Measurements from ENCODE around the gene MEF2D.
A peak's percentile ranks its signal among the peaks of the same experiment; 100 is the strongest.

MEF2D gene

DNA sequence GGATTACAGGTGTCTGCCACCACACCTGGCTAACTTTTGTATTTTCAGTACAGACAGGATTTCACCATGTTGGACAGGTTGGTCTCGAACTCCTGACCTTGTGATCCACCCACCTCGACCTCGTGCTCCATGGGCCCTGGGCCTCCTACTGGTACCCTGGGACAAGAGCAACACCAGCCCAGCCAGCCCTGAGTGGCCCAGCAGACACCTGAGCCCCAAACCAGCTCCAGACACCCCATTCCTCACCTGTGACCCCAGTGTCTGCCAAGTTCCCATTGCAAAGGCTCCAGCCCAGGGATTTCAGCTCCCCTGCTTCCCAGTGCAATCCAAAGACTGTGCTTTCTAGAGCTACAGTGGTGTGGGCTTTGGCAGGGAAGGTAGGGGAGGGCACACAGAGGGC is 14.6 kb downstream of the MEF2D start:
- no peak for DNase-seq

DNA sequence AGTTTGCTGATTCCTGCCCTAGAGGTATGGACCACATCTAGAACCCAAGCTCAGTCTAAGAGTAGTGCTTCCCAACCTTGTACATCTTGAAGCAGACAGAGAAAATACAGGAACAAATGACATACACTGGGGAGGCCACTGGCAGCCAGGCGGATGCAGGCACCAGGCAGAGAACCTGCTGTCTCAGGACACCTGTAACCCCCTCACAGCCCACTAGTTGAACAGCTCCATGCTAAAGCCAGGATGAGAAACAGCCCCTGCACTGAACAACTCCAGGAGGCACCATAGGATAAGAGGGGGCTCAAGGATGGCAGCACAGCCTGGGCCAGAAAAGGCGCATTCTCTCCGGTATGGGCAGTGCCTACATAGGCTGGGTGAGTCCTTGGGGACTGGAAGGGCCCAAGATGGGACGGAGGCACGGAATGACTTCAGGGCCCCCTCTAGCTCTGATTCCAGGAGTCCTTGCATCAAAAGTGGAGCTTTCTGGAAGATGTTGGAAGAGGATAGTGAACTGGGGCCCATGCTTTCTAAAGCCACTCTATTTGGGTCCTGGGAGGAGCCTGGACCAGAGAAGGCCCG is 16.0 kb downstream of the MEF2D start:
- DNase-seq: no peak

DNA sequence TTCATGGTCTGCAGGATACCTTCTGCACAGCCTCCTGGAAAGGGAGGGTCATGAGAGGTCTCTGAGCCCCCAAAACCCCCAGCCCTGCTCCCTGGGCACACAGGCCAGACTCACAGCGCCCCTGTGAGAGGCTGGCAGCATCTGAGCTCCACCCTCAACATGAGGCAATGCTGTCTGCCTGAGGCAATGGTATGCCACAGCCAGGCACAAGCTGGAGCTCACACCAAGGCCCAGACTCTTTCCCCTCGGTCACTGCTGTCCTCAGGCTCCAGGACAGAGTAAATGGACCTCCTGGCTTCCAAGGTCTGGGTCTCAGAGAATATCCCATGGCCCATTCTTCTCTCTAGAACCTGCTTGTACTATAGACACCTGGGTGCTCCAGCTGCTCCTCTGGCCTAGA is 17.2 kb downstream of the MEF2D start:
- DNase-seq: no peak

DNA sequence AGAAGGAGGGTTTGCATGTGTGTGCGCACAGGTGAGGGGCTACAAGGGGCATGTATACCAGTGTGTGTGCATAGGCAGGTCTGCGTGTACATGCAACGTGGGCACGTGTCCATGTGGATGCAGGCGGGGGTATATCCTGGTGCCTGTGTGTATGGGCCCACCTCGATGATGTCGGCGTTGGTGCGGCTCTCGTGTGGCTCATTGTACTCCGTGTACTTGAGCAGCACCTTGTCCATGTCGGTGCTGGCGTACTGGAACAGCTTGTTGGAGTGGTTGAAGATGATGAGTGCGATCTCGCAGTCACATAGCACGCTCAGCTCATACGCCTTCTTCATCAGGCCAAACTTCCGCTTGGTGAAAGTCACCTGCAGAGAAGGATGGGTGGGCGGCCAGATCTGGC is 18.3 kb downstream of the MEF2D start:
- no peak for DNase-seq

DNA sequence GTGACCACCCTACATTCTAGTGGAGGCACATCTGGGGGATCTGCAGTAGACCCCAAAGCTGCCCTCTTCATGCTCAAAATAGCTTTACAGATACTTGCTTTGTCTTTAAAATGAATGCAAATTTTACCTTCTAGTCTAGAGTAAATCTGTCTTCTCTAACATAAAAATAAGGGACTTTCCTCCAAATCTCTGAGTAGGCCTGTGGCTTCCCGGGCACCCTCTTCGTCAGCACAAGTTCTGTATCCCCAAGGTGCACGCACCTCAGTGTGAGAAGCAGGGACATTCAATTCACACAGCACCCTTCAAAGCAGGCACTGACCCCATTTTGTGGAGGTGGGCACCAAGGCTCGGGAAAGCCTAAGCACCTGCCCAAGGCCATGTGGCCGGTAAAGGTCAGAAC is 19.0 kb downstream of the MEF2D start:
- DNase-seq: no peak

DNA sequence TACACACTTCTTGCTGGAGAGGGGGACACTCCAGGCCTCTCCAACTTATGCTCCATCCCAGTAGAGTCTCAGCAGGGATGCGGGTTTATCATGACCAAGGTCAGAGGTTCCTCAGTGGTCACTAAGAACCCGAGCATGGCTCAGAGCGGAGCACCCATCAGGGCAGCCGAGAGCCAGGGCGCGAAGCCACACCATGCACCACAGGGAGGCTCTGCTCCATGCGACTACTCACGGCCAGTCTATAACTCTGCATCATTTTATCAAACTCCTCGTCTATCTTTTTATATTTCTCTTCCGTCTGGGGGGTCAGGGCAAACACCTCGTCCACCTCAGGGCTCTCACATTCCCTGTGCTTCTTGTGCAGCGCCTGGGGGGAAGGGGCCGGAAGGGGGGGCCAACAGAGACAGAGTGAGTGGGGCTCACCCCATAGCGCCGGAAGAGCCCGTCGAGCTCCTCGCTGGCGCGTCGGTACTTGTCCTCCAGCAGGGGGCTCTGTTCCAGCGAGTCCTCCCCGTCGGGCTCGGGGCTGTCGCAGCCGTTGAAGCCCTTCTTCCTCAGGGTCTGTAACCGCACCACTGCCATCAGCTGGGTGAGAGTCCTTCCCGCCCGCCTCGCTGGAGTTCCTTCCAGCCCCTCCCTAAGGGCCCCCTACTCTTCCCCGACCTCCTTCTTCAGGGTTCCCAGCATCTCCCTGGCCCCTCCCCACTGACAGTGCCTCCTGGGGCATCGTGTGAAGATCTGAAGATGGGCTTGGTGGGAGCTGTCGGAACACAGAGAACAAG is 20.0 kb downstream of the MEF2D start:
- peak in 1 of 2 experiments; percentile 18 for DNase-seq

DNA sequence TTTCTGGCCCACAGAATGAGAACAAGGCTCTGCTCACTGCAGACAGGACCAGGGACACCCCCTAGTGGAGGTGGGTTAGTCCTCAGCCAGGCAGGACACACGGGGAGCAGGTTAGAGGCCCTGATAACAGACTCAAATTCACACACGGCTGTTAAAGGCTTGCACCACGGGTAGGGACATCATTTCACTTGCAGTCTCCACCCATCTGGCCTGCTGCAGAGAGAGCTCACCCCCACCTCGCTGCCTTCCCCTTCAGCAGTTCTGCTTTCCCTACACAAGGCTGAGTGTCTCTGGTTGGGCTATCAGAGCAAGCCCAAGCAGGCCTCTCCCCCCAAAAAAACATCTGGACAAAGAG is 20.6 kb downstream of the MEF2D start:
- no peak for DNase-seq

DNA sequence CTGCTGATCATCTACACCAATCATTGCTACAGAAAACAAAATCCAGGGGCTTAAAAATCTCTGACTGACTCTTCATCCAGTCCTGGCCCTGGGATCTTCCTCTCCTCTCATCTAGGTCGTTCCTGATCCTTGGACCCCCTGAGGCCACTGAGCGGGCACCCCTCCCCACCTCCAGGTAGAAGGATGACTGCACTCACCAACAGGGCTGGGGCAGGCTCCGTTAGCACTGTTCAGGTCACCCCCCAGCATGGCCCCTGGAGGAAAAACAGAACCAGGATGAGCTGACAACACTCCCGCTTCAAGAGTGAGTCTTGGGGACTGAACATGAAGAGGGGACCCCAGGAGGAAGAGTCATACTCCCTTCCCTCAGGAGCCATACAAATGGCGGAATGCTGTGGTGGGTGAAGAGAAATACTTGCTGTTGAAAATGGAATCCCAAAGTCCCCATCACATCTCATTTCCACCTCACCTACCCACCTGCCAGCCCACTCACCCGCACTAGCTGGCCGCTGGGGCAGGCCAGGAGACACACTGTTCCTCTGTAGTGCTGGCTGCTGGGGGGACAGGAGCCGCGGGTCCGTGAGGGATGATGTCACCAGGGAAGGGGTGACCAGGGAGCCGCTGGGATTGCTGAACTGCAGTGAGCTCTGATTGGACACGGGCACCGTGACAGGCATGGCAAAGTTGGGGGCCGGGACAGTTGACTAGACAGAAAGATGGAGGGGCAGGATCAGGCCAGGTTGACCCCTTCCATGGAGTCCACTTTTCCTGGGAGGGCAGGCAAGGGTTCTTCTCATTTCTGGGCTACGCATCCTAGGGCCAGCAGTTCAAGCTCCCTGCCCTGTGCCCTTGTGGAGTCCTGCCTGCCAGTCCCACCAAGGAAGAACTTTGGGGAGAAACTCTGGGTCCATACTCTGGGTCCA is 21.2 kb downstream of the MEF2D start:
- no peak for DNase-seq

DNA sequence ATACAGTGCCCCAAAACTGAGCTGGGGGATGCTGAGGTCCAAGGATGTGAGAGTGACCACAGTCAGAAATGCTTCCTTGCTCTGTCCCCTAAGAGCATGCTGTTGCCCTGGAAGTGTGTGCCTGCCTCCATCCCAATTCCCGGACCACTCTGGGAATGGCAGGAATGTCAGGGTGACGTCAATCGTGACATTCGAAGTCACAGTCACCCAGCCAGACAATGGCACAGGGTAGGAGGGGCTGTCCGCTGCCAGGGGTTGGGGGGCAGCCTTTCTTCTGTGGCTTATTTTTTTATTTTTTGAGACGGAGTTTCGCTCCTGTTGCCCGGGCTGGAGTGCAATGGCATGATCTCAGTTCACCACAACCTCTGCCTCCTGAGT is 22.3 kb downstream of the MEF2D start:
- DNase-seq: no peak

DNA sequence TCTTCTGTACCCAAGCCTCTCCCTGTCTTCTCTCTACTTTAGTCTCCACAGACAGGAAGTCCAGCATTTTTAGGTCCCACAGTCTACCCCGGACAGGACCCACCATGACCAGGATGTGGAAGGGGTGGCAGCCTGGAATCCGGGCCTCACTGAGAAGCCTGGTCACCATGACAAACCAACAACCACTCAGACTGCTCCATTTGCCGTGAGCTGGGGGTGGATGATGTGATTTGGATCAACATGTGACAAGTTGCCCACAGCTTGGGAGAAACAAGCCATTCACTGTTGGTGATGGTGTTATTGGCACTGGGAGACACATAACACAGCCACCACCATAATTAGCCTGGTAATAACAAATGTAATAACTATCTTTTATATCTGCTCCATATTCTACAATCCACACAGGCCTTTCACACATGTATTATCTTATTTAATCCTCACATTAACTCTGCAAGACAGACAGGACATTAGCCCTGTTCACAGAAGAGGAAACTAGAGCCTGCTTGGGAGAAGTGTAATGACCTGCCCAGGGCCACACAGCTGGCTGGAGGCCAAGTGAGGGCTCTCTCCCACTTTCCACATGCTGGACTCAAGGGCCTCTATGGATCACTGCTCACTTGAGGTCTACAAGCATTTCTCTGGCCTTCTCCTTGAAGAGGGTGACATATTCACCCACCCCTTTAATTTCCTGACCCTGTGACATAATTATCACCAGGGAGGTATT is 22.9 kb downstream of the MEF2D start:
- no peak for DNase-seq

DNA sequence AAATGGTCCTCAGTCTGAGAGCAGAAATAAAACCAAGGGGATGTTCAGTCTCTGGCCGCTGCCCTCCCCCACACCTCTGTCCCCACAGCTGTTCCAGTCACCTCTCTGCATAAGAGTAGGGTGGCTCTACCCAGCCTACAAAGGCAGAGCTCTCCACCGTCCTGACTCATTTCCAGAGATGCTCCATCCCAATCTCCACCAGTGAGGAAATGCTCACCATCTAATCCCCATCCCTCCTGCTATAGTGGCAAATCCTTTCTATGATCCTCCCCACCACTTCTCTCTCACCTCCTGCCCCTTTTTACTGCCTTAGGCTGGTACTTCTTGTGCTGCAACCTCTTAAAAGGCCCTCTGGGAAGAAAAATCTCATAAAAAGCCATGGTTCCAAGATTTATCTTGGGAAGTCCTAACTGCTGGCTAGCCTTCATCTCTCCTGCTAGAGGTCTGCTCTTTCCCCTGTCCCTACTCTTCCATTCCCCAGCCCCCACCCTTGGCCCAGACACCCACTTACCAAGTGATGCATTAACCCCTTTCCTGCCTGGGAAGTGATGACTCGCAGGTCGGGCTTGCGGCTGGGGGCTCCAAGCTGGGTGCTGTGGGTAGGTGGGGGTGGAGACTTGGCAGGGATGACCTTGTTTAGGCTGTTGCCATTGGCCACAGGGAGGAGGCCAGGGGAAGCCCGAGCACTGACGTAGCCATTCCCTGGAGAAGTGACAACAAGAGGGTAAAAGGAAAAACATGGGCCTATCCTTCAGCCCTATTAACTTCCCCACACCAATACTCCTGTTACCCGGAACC is 23.9 kb downstream of the MEF2D start:
- DNase-seq: no peak

DNA sequence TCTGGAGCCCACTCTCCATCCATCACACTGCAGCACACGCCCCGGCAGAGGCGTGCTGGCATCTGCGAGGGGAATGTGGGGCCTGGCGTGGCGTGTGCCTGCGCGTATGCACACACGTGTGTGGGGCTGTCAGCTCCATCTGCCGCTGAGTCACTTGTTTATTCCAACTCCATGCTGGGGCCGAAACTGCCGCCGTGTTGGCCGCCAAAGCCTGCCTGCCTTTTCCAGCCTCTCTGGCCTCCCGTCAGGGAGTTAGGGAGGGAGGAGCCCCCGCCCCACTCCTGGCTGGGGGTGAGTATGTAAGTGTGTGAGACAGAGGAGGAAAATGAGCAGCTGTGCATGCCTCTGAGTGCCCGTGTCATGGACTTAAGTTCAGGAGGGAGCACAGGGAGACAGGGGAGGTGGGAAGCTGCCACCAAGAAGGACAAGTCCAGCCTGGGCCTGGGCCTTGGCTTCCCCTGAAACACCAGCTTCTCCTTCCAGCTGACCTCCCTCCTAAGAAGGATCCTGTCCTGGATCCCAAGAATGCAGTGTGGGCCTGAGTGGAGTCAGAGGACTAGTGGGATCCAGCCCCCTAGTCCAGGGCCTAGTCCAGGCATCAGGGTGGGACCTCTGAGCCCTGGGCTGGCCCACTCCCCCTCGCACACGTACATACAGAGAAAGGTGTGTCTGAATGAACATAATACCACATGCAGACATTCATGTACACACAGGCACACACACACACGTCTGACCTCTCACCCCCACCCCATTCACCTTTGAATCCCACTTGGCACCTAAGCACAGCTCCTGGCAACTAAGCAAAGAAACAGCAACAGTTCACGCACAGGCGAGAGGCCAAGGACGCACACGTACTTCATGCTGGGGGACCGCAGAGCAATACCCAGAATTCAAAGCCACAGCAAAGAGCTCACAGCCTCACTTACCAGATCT is 24.7 kb downstream of the MEF2D start:
- DNase-seq: no peak

DNA sequence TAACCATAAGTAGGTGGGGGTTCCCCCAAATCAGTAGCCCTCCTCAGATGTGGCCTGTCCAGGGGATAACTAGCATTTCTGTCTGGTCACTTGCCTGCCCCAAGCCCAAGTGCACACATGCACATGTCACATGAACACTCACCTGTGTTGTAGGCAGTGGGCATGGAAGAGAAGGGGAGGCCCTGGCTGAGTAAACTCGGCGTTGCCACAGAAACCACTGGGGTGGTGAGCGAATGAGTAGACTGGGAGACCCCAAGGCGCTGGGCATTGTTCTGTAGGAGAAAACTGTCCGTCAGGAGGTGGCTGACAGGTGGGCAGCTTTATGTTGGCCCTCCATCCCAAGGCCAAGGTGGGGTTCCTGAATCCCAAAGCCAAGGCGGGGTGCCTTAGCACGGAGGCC is 25.6 kb downstream of the MEF2D start:
- no peak for DNase-seq

DNA sequence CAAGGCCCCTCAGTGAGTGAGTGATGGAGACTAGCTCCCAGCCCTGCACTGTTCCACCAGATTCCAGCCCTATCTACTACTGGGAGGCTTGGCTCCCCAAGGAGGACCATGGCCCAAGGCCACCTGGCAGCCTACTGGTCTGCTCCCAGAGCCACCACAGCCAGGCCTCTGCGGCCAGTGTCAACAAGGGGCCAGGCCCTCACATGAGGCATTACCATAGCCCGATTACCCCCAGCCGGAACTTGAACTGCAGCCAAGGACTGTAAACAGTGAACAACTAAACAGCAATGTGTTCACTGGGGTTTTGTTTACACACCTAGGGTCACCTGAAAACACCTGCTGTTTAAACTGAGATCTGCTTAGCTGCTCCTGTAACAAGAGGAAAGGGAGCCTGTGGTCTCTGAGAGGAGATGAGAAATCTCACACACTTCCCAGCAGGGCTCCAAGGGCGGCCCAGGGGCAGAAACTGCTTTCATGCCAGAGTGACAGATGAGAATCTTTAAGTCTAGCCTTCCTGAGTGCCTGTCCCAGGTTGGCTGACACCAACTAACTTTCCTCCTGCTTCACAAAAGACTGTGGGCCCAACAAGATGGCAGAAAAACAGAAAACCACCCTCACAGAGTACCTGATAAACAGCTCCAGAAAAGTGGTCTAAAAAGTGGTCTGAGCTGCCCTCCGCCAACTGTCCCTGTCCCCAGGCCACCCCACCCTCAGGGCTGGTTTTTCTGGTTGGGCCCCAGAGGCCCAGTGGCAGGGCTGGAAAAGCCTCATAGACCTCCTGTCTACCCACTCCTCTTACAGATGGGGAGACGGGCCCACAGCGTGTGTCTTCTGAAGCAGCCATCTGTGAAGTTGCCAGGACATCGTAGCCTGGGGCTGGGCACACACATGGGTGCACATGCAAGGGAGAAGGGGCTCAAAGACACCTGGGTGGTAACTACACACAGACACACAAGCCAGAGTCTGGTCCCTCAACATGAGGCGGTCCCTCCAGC is 28.8 kb downstream of the MEF2D start:
- peak in 1 of 2 experiments; percentile 49 for DNase-seq

DNA sequence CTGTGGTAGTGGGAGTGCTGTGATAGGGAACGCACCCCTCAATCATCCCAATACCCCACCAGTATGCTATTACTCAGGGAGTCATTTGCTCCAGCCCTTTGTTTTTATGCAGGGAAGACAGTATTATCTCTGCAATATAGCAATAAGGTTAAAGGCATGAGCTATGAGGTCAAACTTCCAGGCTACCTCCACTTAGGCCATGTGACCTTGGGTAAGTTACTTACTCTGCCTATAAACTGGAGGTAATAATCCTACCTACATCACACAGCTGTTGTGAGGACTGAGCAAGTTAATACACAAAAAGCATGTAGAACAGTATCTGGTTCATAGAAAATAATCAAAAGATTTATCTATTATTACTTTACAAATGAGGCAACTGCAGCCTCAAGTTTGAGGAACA is 30.1 kb downstream of the MEF2D start:
- no peak for DNase-seq

DNA sequence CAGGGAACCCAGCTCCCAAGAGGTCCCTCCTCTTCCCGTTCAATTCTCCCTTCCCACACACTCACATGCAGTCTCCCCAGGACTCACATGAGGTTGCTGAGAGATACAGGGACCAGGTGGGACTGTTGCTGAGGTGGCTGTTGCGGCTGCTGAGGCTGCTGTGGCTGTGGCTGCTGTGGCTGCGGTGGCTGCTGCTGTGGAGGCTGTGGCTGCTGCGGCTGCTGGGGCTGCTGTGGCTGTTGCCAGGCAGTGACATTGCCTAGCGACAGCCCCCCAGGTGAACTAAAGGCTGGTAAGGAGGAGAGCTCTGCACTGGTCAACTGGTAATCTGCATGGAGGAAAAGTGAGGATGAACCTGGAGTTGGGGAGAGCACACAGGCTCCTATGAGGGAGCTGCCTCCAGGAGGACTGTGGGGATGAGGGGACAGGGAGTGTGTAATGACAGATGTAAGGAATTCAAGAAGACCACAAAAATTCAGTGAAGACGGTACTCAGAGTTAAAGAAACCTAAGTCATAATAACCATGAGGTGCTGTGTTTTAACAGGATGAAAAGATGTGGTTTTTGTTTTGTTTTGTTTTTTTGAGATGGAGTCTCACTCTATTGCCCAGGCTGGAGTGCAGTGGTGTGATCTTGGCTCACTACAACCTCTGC is 31.8 kb downstream of the MEF2D start:
- no peak for DNase-seq

DNA sequence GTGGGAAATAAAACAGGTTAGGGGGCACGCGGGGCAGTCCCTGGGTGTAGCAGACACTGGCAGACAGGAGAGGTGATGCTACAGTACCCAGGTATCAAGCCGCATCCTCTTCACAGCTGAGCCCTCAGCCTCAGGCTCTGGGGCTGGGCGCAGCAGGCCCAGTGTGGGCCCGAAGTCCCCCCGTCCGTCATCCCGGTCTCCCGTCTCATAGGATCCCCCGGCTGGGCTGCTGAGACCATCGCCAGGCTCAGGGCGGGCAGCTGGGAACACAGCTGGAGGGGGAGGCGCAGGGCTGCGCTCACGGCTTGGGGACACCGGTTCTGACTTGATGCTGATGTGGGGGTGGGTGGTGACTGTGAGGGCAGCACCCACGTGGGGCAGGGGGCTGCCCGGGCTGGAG is 32.7 kb downstream of the MEF2D start:
- DNase-seq: no peak

DNA sequence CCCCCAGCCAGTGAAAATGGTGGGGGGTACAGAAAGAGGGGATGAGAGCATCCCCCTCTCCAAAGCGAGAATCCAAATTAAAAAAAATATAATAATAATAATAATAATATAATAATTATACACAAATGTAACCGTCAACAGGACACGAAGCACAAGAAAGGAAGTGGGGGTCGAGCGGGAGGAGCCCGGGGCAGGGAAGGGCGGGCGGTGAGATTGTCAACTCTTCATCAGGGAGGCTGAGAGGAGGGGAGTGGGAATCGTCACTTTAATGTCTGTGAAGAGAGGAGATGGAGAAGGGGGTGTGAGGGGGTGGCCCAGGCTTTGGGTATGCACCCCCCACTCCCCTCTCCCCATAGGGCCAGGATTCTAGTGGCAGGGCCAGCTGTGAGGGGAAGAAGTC is 33.2 kb downstream of the MEF2D start:
- no peak for DNase-seq

DNA sequence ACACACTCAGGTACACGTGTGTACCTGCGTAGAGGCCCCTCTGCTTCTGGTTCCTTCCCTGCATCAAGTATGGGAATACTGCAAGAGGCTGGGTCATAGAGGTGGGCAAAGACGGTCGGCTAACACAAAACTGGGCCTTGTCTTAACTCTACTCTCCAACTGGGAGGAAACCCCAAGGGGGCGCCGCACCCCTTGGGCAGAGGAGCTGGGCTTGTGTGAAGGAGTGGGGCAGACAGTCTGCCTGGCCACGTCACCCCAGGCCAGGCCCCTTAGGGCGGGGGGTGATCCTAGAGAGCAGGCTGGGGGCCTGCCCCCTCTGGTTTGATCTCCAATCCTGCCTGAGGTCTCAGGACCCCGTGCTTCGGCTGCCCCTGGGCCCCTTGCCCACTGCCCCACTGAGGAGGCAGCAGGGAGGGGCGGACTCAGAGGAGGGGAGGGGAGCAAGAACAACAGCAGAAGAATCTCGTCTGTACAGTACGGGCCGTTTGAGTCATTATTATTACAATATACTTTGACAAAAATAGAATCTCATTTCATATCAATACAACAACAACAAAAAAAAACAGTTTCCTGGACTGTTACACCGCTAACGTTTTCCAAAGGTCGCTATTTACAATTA is 34.7 kb downstream of the MEF2D start:
- DNase-seq: peak in 1 of 2 experiments; percentile 28

Measured in NCI-H1930 (cell line).